GM18511 (cell line): ENCODE data around the gene HSD11B1L.

Source experiments
- ATAC-seq: cut with Tn5 transposase; IDR thresholded peaks from one replicate; pipeline ENCODE4 v1.9.1; 2021; ENCODE audit warnings: mild to moderate bottlenecking, moderate library complexity; ENCODE audit not compliant: unreplicated experiment

The HSD11B1L gene

GRCh38 chr19:5680437-5681368 is at the start of gene HSD11B1L, which contains the start of gene MICOS13:
Gene HSD11B1L, plus strand, starts transcription at chr19:5681027. Its CDS starts 3,806 bp downstream, at chr19:5684833.
Gene MICOS13, minus strand, starts transcription at chr19:5680516. Its CDS starts 30 bp downstream, at chr19:5680486.
- ATAC-seq: peak; percentile 93

GRCh38 chr19:5631567-5632240 is 49.1 kb upstream of the HSD11B1L start:
- ATAC-seq: no peak

GRCh38 chr19:5632241-5632612 is 48.6 kb upstream of the HSD11B1L start:
- no peak for ATAC-seq

- ATAC-seq: no peak
These were observed 48.2 kb upstream of the HSD11B1L start for GRCh38 chr19:5632657-5633056.

- ATAC-seq: no peak
These were observed 45.4 kb upstream of the HSD11B1L start for GRCh38 chr19:5635427-5635826.

GRCh38 chr19:5637971-5638370 is 42.9 kb upstream of the HSD11B1L start:
- no peak for ATAC-seq

- ATAC-seq: no peak
These were observed 39.7 kb upstream of the HSD11B1L start for GRCh38 chr19:5641171-5641570.

- no peak for ATAC-seq
These were observed 38.6 kb upstream of the HSD11B1L start for GRCh38 chr19:5642204-5642603.

GRCh38 chr19:5643060-5643459 is 37.8 kb upstream of the HSD11B1L start:
- no peak for ATAC-seq

- ATAC-seq: no peak
These were observed 36.8 kb upstream of the HSD11B1L start for GRCh38 chr19:5644037-5644436.

GRCh38 chr19:5645409-5645808 is 35.4 kb upstream of the HSD11B1L start:
- ATAC-seq: no peak

- no peak for ATAC-seq
These were observed 34.1 kb upstream of the HSD11B1L start for GRCh38 chr19:5646703-5647102.

- no peak for ATAC-seq
These were observed 32.4 kb upstream of the HSD11B1L start for GRCh38 chr19:5648464-5648863.

- ATAC-seq: no peak
These were observed 29.5 kb upstream of the HSD11B1L start for GRCh38 chr19:5651361-5651760.

GRCh38 chr19:5652261-5652660 is 28.6 kb upstream of the HSD11B1L start:
- ATAC-seq: no peak

GRCh38 chr19:5654931-5655330 is 25.9 kb upstream of the HSD11B1L start:
- ATAC-seq: no peak

- no peak for ATAC-seq
These were observed 25.4 kb upstream of the HSD11B1L start for GRCh38 chr19:5655412-5655811.

- no peak for ATAC-seq
These were observed 19.3 kb upstream of the HSD11B1L start for GRCh38 chr19:5661483-5661882.

- no peak for ATAC-seq
These were observed 16.9 kb upstream of the HSD11B1L start for GRCh38 chr19:5663904-5664303.

GRCh38 chr19:5664515-5664914 is 16.3 kb upstream of the HSD11B1L start:
- no peak for ATAC-seq

GRCh38 chr19:5665781-5666513 is 14.9 kb upstream of the HSD11B1L start:
- ATAC-seq: no peak
